Choroid plexus epithelial cell (primary cell): ENCODE measurements around the gene PCBP1.

ENCODE experiments used
- DNase-seq: peaks from one replicate; pipeline ENCODE4 v3.0.0-alpha.2; 2010; ENCODE audit warnings: low read depth
- H3K4me3 ChIP-seq: 2 replicates; pipeline ENCODE4 v1.5.1; 2011; ENCODE audit warnings: low read depth, mild to moderate bottlenecking, control low read depth, low read length, moderate library complexity
- TF ChIP-seq, protein P1 (sequence below): conservative IDR thresholded peaks from 2 replicates; pipeline ENCODE4 v1.5.1; 2011; ENCODE audit warnings: low read depth, mild to moderate bottlenecking, control low read depth, inconsistent platforms, low read length, moderate library complexity

Gene PCBP1

DNA sequence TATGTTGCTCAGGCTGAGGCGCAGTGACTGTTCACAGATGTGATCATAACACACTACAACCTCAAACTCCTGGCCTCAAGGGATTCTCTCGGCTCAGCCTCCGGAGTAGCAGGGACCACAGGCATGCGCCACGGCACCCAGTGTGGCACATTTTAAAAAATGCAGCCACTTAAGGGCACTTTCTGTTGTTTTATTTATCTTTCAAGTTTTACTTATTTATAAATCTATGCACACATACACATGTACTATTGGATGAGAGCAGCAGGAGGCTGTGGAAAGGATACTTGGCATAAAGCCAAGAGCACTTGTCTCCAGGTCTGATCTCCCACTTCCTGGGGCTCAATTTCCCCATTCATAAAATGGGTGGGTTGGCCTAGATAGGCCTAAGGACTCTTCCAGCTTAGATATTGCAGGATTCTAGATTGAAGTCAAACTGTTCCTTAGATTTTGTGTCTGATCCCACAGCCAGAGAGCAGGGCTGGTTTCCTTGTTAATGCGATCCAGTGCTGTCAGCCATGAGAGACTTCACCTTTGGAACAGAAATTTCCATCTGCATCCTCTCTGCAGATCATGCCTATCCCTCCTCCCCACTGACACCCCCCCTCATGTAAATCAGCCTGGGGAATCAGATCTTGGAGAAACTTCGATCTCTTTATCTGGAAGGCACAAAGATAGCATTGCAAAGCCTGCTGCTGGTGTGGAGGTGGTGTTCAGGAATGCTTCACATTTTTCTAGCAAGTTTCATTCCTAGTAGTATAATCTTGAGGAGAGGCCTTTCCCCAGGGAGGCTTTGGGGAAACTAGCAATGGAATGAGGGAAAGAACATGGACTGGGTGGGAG lies 24.7 kb downstream of the PCBP1 start:
- no peak overlapping the region for H3K4me3 ChIP-seq
- DNase-seq, result peak; percentile 52
- TF ChIP-seq, protein P1, sequence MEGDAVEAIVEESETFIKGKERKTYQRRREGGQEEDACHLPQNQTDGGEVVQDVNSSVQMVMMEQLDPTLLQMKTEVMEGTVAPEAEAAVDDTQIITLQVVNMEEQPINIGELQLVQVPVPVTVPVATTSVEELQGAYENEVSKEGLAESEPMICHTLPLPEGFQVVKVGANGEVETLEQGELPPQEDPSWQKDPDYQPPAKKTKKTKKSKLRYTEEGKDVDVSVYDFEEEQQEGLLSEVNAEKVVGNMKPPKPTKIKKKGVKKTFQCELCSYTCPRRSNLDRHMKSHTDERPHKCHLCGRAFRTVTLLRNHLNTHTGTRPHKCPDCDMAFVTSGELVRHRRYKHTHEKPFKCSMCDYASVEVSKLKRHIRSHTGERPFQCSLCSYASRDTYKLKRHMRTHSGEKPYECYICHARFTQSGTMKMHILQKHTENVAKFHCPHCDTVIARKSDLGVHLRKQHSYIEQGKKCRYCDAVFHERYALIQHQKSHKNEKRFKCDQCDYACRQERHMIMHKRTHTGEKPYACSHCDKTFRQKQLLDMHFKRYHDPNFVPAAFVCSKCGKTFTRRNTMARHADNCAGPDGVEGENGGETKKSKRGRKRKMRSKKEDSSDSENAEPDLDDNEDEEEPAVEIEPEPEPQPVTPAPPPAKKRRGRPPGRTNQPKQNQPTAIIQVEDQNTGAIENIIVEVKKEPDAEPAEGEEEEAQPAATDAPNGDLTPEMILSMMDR, result no peak

DNA sequence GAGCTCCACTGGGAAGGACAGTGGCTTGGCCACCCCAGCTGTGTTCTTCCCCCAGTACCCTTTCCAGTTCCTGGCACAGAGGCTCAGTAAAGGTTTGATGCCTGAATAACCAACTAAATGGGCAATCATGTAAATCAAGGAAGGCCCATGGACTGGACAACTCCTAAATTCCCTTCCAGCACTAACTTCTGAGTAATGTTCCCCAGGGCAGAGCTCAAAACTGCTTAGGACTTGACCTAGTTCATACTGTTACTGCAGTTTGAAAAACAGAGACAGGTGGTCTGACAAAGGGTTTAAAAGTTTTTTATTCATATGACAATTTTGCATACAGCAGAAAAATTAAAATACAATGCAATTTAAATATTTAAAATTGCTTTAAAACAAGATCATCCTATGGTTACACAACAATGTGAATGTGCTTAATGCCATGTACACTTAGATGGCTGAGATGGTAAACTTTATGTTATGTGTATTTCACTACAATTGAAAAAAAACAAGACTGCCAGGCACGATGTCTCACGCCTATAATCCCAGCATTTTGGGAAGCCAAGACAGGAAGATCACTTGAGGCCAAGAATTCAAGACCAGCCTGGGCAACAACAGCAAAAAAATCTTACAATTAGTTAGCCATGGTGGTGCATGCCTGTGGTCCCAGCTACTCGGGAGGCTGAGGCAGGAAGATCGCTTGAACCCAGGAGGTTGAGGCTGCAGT lies 26.2 kb downstream of the PCBP1 start:
- TF ChIP-seq, protein P1, result no peak
- H3K4me3 ChIP-seq, result no peak overlapping the region
- DNase-seq, result no peak

DNA sequence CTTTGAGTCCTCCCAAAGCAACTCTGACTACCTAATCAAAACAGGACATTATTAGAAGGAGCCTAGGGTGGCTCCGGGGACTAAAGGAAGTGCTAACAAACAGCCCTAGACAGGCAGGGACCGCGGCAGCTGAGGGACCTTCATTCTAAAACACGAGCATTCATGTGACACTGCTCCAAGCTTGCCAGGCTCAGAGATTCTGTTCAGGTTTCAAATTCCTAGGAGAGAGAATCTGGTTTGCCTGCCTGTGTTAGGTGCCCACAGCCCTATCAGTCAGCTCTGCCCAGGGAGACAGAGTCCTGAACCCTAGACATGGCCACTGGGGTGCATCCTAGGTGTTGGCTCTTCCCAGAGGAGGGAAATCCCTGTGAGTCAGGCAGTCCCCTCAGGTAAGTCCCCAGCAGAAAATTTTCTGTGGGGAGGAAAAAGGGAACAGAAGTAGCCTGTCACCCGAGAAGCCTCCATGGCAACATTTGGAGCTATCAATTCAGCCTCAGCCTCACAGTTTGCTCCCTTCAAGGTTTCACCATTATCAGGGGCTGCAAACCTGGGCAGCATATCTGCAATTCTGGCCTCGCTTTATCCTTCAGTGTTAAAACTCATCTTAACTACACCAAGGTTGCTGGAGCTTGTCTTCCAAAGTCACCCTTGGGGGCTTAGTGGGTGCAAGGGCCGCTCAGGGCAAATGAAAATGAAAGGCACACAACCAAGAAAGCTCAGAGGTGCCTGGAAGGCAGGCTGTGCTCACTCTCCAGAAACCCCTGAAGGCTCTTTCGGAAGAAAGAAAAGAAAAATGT lies 28.6 kb downstream of the PCBP1 start:
- no peak overlapping the region for H3K4me3 ChIP-seq
- TF ChIP-seq, protein P1, result no peak
- DNase-seq, result no peak

DNA sequence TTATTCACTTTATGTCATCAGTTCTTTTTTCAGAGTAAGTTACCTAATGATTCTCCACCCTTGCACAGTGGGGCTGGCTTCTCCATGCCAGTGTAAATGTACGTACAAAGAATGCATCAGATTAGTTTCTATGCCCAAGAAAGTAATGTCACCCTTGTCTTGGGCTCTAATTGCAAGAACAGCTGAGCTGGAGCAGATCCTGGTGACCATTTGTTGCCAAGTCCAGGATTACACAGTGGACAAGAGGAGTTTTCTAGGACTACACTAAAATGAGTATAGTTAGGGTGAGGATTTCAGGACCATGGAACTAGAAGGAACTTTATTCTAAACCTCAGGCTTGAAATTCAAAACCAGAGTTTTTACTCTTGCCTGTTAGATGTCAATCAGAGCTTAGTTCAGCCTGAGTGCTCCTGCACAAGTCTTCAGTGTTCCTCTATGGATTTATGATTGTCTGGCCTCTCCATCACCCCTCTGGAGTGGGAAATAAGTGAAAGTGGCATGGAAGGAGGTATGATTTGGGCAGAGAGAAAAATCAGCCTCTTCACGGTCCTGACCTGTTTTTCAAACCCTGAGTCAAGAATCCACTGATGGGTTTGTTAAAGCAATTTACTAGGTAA lies 29.8 kb downstream of the PCBP1 start:
- H3K4me3 ChIP-seq, result no peak overlapping the region
- no peak for DNase-seq
- TF ChIP-seq, protein P1, result no peak

DNA sequence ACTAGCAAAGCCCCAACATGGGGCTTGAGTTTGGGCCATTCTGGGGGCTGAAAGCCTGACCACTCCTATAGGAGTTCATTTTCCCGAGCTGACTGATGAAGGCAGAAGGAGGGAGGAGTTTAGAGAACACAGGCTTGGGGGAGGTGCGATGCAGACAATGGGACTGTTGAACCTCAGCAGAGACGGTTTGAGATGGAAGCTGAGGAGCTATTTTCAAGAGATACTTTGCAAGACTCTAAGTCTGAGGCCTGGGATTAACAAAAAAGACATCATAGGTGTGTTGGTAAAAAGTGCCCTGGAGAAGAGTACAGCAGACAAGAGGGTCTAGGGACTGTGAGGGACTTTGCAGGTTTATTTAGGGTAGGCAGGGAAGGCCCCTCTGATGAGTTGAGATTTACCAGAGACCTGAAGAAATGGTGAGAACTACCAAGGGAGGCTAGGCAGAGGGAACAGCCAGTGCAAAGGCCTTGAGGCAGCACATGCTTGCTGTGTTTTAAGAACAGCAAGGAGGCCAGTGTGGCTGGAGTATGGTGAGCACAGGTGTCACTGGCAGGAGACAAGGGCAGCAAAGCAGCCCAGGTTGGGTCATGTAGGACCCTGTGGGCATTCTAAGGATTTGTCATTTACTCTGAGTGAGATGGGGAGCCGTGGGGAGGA lies 31.6 kb downstream of the PCBP1 start:
- no peak overlapping the region for H3K4me3 ChIP-seq
- TF ChIP-seq, protein P1, result no peak
- no peak for DNase-seq

DNA sequence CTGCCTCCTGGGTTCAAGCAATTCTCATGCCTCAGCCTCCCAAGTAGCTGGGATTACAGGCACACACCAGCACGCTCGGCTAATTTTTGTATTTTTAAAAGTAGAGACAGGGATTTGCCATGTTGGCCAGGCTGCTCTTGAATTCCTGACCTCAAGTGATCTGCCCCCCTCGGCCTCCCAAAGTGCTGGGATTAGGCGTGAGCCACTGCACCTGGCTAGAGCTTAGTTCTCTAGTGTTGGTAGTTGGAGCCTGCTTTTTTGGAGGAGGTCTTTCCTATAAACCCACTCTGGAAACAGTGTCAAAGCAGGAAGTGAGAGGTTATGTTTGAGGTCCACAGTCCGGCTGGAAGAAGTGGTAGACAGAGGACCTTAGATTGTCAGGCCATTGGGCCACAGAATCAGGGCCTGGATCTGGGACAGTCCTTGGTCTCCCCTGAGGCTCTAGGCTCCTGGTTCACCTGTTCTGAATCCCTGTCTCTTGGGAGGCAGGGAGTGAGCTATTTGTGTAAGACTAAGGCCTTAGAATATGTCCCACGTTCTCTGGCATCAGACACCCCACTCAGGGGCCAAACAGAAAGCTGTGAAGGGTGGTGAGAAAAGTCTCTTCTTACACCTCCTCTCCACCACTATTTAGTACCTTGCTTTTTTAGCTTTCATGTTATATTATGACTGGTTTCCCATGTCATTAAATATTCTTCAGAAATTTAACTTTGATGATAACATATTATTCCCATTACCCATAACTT lies 34.5 kb downstream of the PCBP1 start:
- DNase-seq, result no peak
- H3K4me3 ChIP-seq, result no peak overlapping the region
- TF ChIP-seq, protein P1, result no peak
